ENCODE data around the gene SIM1.

DNA sequence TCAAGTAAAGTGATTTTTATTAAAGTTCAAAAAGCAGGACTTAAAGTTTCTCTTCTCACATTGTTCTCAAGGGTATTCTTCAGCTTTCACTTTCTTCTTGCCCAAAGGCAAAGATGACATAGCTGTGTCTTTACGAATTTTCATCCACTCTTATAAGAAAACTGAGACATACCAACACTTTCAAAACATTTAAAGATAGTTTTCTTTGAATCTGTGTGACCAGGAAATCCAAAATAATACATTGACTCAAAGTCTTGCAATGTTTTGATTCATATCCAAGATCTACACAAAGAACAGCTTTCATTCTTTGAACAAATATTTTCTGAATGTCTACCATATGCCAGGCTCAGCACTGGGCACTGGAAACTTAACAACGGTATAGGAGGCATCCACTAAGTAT lies 117.9 kb downstream of the SIM1 start:
- TF ChIP-seq, protein P1, sequence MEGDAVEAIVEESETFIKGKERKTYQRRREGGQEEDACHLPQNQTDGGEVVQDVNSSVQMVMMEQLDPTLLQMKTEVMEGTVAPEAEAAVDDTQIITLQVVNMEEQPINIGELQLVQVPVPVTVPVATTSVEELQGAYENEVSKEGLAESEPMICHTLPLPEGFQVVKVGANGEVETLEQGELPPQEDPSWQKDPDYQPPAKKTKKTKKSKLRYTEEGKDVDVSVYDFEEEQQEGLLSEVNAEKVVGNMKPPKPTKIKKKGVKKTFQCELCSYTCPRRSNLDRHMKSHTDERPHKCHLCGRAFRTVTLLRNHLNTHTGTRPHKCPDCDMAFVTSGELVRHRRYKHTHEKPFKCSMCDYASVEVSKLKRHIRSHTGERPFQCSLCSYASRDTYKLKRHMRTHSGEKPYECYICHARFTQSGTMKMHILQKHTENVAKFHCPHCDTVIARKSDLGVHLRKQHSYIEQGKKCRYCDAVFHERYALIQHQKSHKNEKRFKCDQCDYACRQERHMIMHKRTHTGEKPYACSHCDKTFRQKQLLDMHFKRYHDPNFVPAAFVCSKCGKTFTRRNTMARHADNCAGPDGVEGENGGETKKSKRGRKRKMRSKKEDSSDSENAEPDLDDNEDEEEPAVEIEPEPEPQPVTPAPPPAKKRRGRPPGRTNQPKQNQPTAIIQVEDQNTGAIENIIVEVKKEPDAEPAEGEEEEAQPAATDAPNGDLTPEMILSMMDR (IDR thresholded peaks at IDR 0.05; ENCODE audit: poor library complexity): no peak
- no peak for TF ChIP-seq EZH2 (IDR thresholded peaks at IDR 0.05; ENCODE audit: borderline replicate concordance)

Measured in hepatocyte (in vitro differentiated cells).